ENCODE results near the gene UPK1B.

Gene UPK1B

DNA sequence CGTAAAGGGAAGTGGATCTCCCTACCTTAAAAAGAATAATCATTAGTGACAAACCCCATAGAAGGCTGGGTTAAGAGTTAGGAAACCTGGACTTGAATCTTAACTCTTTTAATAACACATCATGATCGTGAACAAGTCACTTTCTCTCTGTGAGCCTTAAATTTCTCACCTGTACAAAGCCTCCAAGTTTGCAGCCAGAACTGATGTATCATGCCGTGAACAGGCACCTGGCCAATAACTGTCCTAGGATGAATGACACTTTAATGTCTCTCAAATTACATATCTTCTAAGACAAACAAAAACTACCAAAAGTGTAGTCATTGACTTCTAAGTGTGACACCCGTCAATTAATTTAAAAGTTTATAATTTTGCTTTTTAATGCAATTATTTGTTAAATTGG is 3.9 kb downstream of the UPK1B start:
- no peak for DNase-seq

DNA sequence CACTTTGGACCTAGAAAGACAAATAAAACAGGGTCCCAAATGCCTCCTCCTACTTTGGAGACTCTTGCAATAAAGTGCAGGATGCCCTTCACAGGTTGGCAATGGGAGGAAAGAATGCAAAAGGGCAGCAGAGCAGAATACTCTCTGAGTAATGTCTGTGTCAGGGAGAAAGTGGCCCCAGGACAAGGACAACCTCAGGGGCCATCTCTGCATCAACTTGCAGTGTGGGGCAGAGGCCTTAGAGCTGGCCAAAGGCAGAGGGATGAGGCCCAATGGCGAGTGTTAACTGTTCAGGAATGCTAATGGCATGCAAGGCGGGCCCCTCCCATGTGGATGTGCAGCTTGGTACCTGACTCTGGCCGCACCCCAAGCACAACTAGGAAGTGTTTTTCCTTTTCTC is 8.4 kb downstream of the UPK1B start:
- DNase-seq: no peak

DNA sequence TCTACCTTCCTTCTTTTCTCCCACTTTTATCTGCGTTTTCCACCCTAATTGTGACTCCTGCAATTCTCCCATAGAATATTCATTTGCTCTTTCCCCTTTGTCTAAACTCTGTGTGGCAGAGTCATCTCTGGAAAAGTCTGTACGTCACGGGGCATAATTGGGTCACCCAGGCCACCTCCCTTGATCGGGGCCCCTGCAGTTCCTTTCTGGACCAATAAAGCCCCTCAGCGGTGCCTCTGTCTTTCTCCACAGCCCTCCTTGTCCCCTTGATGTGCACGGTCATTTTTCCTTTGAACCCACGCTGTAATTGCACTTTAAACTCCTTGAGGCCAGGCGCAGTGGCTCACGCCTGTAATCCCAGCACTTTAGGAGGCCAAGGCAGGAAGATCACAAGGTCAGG is 10.7 kb downstream of the UPK1B start:
- DNase-seq: no peak

DNA sequence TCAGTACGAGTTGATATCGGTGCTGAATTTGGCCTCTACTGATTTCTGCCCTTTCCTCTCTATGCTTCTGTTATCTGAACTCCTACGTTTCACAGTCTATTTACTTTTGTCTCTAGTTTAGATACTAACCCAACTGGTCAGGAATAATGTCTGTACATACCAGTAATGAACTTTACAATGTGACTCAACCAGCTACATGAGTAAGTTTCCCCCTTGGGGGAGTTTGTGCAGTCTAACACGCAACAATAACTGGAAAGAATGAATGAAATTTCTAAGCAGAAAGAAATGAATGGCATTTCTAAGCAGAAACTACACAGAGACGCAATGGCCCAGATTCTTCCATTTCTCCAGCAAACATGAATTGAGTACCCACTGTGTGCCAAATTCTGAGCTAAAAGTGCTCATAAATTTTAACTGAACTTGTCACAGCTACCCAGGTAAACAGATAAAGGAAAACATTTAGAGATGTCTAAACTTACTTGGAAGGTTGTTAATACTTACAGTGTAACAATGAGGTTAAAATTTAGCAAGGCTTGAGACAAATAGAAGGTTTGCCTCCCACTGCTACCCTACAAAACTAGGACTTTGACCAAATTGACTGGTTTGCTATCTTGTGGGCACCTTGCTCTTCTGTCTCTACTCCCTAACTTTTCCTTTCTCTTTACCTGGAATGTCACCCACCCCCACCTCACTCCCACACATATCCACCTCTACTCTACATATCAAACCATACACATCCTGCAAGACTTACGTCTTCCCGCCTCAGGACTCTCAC is 11.6 kb downstream of the UPK1B start:
- no peak for DNase-seq

DNA sequence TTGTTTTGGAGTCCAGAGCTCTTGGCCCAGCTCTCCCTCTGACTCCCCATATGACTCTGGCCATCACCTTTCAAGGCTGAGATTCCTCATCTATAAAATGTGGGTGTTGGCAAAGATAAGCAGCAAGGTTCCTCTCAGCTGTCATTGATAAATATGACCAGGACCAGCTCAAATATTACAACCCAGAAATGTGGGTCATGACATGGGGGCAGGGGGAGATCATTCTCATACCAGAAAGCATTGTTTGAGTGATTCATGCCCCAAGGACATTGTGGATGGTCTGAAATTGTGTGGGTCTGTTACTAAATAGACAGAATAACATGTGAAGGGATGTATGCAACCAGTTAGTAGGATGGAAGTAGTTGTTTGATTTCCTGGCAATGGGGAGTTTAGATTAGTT is 13.9 kb downstream of the UPK1B start:
- no peak for DNase-seq

DNA sequence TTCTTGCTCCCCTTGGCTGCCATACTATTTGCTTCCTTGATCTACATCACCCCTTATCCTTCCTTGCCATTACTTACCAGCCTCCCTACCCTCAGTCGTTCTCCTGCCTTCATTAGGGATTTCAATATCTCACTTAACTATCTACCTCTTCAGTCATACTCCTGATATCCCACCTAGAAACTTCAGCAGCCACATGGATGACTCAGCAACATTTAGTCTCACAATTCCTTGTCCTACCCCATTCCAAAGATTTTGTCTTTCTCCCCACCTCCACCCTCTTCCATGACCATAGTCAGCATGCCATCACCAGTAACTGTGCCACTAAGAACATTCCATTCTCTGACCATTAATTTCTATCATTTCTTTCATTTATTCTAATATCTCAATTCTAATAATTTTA is 18.4 kb downstream of the UPK1B start:
- no peak for DNase-seq

DNA sequence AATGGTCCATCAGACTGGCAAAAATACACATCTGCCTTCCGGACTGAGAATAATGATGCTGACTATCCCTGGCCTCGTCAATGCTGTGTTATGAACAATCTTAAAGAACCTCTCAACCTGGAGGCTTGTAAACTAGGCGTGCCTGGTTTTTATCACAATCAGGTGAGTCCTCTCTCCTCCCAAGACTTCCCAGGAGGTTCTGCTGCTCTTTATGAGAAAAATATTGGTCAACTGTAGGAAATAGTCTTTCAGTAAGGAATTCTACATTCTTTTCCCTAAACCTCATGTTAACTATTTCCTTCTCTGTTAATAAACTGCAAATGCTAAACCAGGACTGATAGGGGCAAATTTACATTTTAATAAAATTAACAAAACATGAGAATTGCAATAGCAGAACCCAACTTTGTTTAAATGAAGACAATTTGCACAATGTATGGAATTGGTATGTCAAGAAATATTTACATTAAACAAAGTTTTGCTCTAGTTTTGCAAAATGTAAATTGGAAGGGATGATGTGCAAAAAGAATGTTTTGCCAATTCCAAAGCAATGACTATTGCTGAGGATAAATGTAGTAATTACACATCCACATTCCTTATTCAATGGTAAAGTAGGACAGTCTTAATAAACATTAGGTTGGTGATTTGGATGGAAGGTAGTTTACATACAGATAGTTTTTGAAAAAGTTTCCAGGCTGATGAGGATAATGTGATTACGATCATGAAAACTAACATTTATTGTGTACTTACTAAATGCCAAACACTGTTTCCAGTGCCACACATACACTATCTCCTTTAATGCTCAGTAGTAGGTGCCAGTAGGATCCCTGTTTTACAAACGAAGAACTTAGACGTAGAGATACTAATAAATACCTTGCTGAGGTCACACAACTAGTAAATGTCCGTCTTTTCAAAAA is 21.1 kb downstream of the UPK1B start:
- no peak for DNase-seq

DNA sequence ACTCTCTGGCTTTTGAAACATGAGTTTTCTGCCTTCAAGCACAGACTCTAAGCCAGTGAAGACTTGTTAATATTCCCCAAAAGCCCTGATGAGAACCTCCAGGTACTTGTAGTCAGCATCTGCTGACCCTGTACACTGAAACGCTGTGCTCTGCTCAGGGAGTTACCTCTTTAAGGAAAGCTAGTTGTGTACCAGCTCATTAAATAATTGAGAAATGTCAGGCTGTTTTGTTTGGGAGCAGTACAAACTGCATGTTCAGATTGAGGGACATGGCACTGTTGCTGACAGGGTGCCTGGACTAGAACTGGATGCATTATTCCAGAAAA is 21.7 kb downstream of the UPK1B start:
- no peak for DNase-seq

DNA sequence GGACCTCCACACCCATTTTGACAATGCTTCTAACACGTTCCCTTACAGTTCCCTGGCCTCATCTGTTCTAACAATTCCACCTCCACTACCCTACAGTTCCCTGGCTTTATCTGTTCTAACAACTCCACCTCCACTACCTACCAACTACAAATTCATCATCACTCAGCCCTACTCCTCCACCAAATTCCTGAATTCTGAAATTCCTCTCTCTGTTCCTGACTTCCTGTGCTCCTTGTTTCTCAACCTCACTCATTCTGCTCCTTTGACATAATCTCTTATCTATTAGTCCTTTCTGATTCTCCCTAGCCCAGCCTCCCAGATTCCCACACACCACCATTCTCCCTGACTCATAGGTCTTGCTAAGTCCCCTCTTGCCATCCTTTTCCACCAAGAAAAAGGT is 22.5 kb downstream of the UPK1B start:
- DNase-seq: no peak

DNA sequence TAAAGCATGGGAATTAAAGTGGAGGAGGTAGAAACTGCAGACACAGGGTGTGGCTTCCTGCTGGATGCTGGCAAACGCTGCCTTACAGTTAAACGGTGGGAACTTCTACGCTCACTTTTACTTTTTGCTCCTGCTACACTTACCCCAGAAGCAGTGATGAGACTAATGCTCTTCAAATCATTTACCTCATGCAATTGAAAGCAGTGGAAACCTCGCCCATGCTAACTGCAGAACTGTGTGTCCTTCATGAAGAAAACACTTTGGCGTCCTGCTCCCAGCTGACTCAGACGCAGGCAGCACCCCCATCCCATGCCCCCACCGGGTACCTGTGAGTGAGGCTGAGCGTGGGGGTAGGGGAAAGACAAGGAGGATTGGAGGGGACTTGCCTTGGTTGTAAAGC is 31.8 kb downstream of the UPK1B start:
- DNase-seq: no peak

DNA sequence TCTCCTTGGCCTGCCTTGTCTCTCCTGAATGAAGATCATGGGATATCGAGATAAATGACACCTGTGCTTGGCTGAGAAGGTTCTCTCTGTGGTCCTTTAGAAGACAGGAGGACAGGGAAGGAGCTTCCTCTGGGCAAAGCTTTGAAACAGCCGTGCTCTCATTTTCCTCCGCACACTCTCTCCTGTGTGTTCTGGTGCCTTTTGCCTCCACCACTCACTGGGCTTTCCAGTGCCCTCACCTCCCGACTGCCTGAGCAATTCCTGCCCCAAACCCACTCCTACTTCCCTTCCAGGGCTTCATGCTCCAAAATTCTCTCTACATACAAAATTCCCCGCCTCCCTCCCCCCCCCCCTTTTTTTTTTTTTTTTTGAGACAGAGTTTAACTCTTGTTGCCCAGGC is 32.3 kb downstream of the UPK1B start:
- DNase-seq: no peak

DNA sequence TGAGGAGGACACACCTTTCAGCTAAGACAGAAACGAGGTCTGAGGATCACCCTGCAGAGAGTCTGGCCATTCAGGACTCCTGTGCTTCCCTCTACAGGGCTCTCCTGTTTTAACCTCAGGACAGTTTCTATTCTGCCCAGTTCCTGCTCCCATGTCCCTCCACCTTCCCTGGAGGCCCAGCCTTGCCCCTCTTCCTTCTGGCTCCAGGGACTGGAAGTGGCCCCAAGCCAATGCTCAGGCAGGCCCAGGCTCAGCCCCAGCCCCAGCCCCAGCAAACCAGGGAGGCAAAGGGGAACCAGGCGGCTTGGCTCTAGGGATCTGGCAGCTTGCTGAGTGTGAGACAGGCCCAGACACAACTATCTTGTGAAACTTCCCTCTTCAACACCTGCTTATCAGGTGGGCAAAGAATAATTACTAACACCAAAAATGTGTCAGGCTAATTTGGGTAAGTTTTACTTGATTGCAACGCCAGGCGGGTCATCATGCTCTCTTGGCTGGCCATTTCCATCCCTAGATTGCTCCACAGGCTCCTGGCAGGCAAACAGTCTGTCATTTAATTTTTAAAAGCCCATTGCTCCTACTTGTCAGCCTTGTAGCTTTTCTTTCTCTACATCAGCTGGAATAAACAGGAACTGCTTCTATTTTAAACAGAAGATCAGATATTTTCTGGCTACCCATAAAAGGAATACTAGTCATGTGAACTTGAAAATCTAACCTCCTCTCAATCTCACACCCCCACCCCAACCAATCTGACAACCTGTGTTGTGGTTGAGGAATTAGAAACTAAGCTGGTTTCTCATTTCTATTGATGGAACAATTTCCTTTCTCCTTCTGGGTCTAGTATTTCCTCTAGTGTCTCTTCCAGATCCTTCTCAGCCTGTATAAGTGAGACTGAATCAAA is 33.5 kb downstream of the UPK1B start:
- no peak for DNase-seq

DNA sequence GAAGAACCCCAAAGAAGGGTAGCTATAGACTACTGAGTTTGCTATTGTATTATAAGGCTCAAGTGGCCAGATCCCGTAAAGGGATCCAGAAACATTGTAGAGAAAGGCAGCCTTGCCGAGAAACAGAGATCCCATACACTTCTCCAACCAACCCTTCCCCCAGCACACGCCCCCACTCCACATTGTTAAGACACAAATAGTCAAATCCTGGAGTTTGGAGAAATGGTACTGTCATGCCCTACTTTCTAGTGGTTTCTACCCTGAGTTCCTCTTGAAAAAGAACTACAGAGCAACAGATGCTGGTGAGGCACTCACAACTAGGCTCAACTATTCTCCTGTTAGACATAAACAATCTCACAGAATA is 34.1 kb downstream of the UPK1B start:
- DNase-seq: no peak

DNA sequence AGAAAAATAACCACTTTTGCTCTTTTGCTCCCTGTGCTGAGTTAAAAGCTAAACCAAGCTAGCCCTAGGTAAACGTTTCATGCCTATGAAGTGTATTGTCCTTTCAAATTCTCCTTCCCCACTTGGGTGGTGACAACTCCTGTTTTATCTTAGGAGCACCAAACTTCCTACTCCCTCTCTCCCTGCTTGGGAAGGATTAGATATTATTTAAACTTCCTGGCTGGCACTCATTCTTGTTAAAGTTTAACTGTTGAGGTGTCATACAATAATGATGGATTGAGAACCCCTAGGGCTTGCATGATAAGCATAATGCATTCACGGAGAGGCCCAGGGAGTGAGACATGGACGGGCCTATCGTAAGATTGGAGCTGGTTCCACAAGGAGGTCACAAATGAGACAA is 37.8 kb downstream of the UPK1B start:
- DNase-seq: no peak

DNA sequence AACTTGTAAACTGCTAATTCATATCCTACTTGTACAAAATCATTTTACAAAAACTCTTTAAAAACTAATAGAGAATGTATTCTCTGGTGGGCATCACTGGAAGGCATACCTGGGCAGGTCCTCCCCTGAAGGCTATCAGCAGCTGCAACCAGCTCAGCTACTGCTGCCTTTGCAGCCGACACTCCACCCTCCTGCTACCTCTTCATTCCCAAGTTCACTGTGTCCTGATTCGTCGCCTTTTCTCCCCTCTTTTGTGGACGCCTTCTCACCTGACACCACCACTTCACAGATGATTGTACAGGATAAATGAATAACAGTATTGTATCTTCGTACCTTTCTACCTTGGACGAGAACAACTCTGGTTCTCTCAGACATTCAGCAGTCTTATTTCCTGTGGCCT is 38.4 kb downstream of the UPK1B start:
- DNase-seq: no peak

DNA sequence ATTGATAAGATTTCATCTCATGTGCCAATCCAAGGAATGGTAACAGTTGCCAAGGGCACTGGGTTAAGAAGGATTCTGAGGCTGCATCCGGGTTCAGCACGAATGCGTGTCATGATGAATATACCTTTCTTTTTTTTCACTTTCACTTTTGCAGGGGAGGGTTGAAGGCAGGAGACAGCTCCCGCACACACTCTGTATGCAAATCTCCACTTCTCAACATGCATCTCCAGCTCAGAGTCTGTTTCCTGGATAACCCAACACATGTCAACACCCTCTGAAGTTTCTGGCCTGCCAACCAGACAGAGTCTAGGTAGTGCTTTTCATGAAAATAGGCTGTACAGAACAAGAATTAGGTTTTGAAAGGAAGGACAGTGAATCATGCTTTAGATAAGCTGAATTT is 45.7 kb downstream of the UPK1B start:
- DNase-seq: peak; percentile 46

DNA sequence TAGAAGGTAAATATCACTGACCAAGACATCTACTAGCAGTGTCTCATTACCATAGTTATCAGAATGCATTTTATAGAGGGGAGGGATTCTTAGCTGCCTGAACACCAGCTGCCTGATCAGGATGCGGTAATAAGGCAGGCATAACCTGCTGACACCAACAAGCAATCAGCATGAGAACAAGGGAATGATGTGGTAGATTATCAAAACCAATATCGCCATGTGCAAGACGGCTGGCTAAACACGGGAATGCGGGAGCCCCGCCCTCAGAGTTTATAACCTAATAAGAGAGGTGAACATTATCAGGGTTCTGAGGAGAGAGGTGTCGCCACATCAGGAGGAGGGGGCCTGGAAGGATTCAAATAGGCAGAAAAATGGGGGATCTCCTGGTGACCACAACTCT is 46.8 kb downstream of the UPK1B start:
- DNase-seq: no peak

DNA sequence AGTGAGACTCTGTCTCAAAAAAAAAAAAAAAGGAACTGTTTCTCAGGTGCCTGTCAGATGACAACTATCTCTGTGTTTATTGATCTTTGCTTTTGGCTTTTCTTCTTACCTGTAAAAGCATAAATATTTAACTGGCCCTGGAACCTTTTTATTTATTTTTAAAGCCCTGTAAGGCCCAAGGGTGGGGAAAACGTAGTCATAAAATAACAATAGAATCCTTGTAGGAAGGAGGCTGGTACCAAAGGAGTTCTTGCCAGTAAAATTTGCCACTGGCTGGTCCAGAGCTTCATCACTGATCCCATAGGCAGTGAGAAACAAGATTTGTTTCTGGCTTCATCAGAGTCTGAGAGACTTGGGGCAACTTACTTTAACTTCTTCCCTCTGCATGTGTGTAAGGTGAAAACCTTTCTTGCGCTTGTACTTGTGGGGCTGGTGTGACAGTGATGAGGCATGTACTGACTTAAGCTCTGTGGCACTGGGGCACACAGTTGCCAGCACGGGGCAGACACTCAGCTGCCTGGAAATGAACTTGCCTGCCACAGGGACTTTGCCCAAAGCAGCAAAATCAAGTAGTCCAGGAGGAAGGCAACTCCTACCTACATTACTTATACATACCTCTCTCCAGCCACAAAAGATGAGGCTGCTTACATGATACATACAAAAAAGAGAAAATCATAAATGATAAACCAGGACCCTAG is 47.7 kb downstream of the UPK1B start:
- DNase-seq: no peak

DNA sequence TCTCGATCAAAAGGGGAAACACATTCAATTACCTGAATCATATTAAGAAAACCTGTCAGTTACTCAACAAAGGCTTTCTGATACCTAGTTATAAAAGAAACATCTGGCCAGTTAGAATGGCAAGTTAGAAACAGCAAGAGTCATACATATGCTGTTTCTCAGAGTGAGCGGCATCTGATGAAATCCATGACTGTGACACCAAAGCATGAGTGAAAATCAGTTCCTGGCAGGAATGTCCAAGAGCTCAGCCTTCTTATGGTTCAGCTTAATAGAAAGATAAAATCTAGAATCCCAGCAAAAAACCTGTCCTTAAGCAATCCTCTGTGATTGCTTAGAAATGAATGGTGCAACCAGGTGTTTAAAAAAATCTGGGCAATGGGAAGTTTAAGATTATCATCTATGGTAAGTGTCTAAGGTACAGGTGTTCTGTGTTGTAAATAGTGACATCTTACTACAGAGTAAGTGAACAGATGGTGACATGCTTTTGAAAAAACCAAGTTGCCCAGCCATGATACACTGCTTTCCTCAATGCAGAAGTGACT is 48.5 kb downstream of the UPK1B start:
- DNase-seq: no peak

DNA sequence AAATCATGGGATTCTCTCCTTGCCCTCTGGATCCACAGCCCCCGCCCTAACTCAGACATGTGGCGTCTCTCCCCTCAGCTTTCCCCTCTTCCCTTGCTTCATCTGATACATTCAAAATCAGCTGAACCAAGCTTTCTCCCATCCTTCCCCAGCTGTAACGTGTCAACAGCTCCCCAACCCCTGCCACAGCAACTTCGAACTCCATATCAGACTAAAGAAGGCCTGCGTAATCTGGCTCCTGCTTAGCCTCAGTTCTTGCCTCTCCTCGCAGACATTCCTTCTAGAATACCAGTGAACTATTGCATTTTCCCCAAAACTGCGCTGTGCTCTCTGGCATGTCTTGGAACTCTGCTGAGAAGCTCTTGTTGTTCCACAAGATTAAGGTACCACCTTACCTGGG is 49.0 kb downstream of the UPK1B start:
- no peak for DNase-seq

DNA sequence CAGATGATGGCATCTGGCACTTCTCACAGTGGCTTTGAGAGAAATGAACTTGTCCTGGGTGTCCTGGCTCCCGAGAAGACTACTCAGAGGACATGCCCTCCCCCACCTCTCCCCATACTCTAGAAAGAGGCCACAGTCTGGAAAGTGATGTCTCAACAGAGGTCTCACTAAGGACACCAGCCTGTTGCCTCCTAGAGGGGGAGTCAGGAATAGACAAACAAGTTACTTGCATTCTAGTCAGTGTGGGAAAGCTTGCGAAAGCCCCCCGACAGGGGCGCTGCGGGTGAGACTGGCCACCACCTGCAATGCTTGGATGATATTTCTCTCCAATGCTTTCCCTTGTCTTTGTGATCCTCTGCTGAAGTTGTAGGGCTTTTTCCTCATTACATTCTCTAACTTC is 50.1 kb downstream of the UPK1B start:
- DNase-seq: no peak

DNA sequence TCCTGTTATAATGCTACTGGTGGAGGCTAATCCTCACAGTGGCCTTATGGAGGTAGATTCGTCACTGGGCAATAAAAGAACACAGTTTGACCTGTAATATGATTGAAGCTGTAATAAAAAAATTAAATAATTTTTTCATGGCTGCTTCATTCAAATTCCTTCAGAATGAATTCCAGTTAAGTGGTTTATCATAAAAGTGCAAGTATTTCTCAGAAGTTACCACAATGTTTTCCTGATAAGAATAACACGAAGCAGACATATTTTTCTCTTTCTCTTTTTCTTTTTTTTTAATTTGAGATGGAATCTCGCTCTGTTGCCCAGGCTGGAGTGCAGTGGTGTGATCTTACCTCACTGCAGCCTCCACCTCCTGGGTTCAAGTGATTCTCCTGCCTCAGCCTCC is 51.7 kb downstream of the UPK1B start:
- no peak for DNase-seq

Data from activated naive CD4-positive, alpha-beta T cell treated with anti-CD3 and anti-CD28 coated beads, Interleukin-2, amount 50 U/mL, for 16 hours (primary cell).